AG04450 (cell line): Measurements from ENCODE around the gene GBP3. TPM values are rescaled to one million over a fixed set of nuclear protein-coding genes. Genes with fewer than 3 reads are reported as not detected.
"Not testable (repeated sequence)": the region's sequence is repeated elsewhere in the genome, so short reads cannot be mapped to it uniquely, and the experiment has no call there.

Source experiments
- CTCF ChIA-PET: fragments of 300-600, 350-600 bp; formaldehyde crosslinking; extraction: SDS; loops from one replicate; lab custom pipeline; 2022; ENCODE audit warnings: antibody characterized with exemption, inconsistent platforms; lab: Charles Lee
- POLR2A ChIA-PET: fragments of 350-600 bp; formaldehyde crosslinking; extraction: SDS; loops from one replicate; lab custom pipeline; 2021; ENCODE audit warnings: antibody characterized with exemption, inconsistent platforms; lab: Yijun Ruan, JAX
- DNase-seq: peaks from one replicate; pipeline ENCODE4 v3.0.0-alpha.2; 2011; ENCODE audit warnings: low read depth, low spot score
- H3K27ac ChIP-seq: one replicate; pipeline ENCODE4 v1.5.1; 2012; ENCODE audit warnings: low read depth, low read length, control low read depth
- H3K27me3 ChIP-seq: one replicate; pipeline ENCODE4 v1.6.0; 2012; ENCODE audit warnings: low read length; ENCODE audit not compliant: control insufficient read depth, insufficient read depth
- H3K4me3 ChIP-seq: 2 replicates; pipeline ENCODE4 v1.5.1; 2011; ENCODE audit warnings: mild to moderate bottlenecking, low read depth, low read length, control low read depth
- H3K9me3 ChIP-seq: 2 replicates; pipeline ENCODE4 v1.5.1; 2012; ENCODE audit warnings: low read length; ENCODE audit not compliant: control insufficient read depth, insufficient read depth
- CTCF ChIP-seq: IDR thresholded peaks from 2 replicates; pipeline ENCODE4 v1.5.1; 2011; ENCODE audit warnings: low read depth, low read length, control low read depth, inconsistent platforms
- polyA plus RNA-seq: library from polyadenylated mRNA; depleted of rRNA; stranded (reverse); fragments of >200 nt; gene quantifications from 2 replicates; pipeline ENCODE4 v1.2.3, GENCODE V29; 2011

The GBP3 gene
- polyA plus RNA-seq, 1 experiment: 94.1 TPM

DNA sequence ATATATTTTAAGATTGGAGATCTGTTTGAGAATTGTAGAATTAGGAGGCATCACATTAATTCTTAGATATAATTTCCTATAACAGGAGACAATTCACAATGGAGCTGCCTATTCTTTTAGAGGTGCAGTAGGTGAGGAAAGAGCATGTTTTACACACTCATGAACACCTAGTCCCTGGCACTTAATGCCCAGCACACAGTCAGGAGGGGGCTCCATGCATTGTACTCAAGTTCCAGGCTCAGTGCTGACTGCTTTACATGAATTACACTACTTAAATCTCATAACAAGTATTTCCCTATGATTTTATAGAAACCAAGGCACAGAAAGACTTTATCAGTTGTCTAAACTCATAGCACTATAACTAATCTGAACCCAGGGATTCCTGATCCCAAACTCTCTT, 360 bp upstream of the GBP3 start:
- Histone ChIP-seq H3K27ac (peak overlapping the region; percentile 62), H3K4me3 (peak overlapping the region; percentile 31), H3K27me3 (no peaks in the 10 kb centered on the region), H3K9me3 (no peaks in the 10 kb centered on the region)
- no peak for DNase-seq
- ChIA-PET POLR2A (interaction anchor here (2.1 kb wide), 1 partner anchor 42 kb away, joined by 7 read pairs; the partner anchor contains the start of gene GBP1), CTCF (interaction anchor here (1.1 to 3.0 kb wide), 4 partner anchors 24 to 126 kb away, joined by 4 to 29 read pairs (median 5); no protein-coding TSS in a partner anchor)
- no peak for TF ChIP-seq CTCF

- POLR2A ChIA-PET, DNase-seq, H3K4me3 ChIP-seq, H3K9me3 ChIP-seq, CTCF ChIA-PET, H3K27ac ChIP-seq, H3K27me3 ChIP-seq: not testable (repeated sequence)
Observed at GRCh38 chr1:89018318-89018717, 4.3 kb downstream of the GBP3 start.

GRCh38 chr1:89008511-89008910, 14.2 kb downstream of the GBP3 start:
- H3K27me3 ChIP-seq: no peaks in the 10 kb centered on the region
- no peaks in the 10 kb centered on the region for H3K9me3 ChIP-seq
- no peak for DNase-seq
- CTCF ChIA-PET: interaction anchor here (1.6 kb wide), 1 partner anchor 35 kb away, joined by 4 read pairs; no protein-coding TSS in a partner anchor
- H3K4me3 ChIP-seq: no peak overlapping the region
- POLR2A ChIA-PET: no interaction called here
- H3K27ac ChIP-seq: no peak overlapping the region
- TF ChIP-seq CTCF: no peak

GRCh38 chr1:89005286-89006151, 17.1 kb downstream of the GBP3 start:
- DNase-seq: no peak
- Histone ChIP-seq H3K27ac (no peak overlapping the region), H3K27me3 (no peaks in the 10 kb centered on the region), H3K4me3 (no peak overlapping the region), H3K9me3 (no peaks in the 10 kb centered on the region)
- ChIA-PET CTCF (interaction anchor here (1.2 kb wide), 1 partner anchor 353 kb away, joined by 4 read pairs; no protein-coding TSS in a partner anchor), POLR2A (no interaction called here)
- TF ChIP-seq CTCF: no peak

DNA sequence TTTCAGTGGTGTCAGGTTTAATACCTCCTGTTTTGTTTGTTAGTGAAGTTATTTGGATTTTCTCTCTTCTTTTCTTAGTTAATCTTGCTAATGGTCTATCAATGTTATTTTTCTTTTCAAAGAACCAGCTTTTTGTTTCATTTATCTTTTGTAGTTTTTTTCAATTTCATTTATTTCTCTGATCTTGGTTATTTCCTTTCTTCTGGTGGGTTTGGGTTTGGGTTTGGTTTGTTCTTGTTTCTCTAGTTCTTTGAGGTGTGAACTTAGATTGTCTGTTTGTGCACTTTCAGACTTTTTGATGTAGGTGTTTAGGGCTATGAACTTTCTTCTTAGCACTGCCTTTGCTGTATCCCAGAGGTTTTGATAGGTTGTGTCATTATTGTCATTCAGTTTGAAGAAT, 20.5 kb downstream of the GBP3 start:
- H3K27me3 ChIP-seq, H3K4me3 ChIP-seq, H3K27ac ChIP-seq, H3K9me3 ChIP-seq, DNase-seq, POLR2A ChIA-PET: not testable (repeated sequence)
- CTCF ChIA-PET: interaction anchor here (0.7 to 5.5 kb wide), 4 partner anchors 18 to 357 kb away, joined by 5 to 74 read pairs (median 28); no protein-coding TSS in a partner anchor

DNA sequence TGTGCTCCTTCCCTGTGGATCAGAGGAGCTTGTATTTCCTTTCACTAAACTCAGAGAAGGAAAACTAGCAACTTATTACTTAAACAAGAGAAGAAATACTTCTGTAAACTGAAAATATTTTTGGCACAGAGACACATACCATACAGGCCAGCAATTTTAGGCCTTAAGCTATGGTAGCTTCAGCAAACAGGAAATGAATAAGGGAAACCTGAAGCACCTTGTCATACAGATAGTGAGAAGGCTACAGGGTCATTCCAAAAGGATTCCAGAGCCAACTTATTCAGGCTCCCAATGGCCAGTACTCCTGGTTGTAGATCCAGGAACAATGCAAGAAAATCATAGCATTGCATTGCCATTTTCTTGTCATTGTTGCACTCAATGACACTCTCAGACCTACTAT, 21.2 kb downstream of the GBP3 start:
- H3K4me3 ChIP-seq: no peak overlapping the region
- no peak for TF ChIP-seq CTCF
- POLR2A ChIA-PET: no interaction called here
- no peak overlapping the region for H3K27ac ChIP-seq
- no peaks in the 10 kb centered on the region for H3K9me3 ChIP-seq
- no peak for DNase-seq
- CTCF ChIA-PET: interaction anchor here (0.7 to 5.5 kb wide), 6 partner anchors 18 to 1202 kb away, joined by 3 to 74 read pairs (median 10); no protein-coding TSS in a partner anchor
- H3K27me3 ChIP-seq: no peaks in the 10 kb centered on the region
